ENCODE measurements around the gene LRSAM1. TPM values are rescaled to one million over a fixed set of nuclear protein-coding genes. Genes with fewer than 3 reads are reported as not detected.
A peak's percentile ranks its signal among the peaks of the same experiment; 100 is the strongest.

LRSAM1 gene
- total RNA-seq (ENCODE audit: unreplicated experiment), result 38.0 TPM
- long read RNA-seq, partial matches to known transcripts, result 1 of 9 reads
- long read RNA-seq, other reads (novel, unspliced or antisense), result 5 of 9 reads

- peak within 1 kb of the TSS; percentile 92 for H3K27ac Mint-ChIP-seq (ENCODE audit: unreplicated experiment)
- peaks cover 5% of the 10 kb centered on the region for H3K36me3 Mint-ChIP-seq (ENCODE audit: unreplicated experiment)
- peak within 1 kb of the TSS; percentile 98 for H3K4me3 Mint-ChIP-seq (ENCODE audit: unreplicated experiment)
- peaks cover 12% of the 10 kb centered on the region for H3K27me3 Mint-ChIP-seq (ENCODE audit: unreplicated experiment)
- TF ChIP-seq CTCF (IDR thresholded peaks at IDR 0.05; ENCODE audit: partially characterized antibody, unreplicated experiment), result no peak
- peaks cover 11% of the 10 kb centered on the region for H3K4me1 Mint-ChIP-seq (ENCODE audit: low read depth, unreplicated experiment)
- DNase-seq, result peak; percentile 99
- peaks cover 14% of the 10 kb centered on the region for H3K9me3 Mint-ChIP-seq (ENCODE audit: unreplicated experiment)
These were observed at the start of gene LRSAM1, which contains the start of gene RPL12 for GRCh38 chr9:127450830-127451607. Gene LRSAM1 (plus strand): TSS chr9:127451510. CDS start chr9:127454528, 3,018 bp downstream. Gene RPL12 (minus strand): TSS chr9:127451406. CDS start chr9:127451317, 89 bp downstream.

- Mint-ChIP-seq H3K4me1 (ENCODE audit: low read depth, unreplicated experiment) (peaks cover 14% of the 10 kb centered on the region), H3K9me3 (ENCODE audit: unreplicated experiment) (peaks cover 3% of the 10 kb centered on the region), H3K4me3 (ENCODE audit: unreplicated experiment) (no peak overlapping the region), H3K36me3 (ENCODE audit: unreplicated experiment) (no peaks in the 10 kb centered on the region), H3K27me3 (ENCODE audit: unreplicated experiment) (peaks cover 12% of the 10 kb centered on the region), H3K27ac (ENCODE audit: unreplicated experiment) (no peak overlapping the region)
- no peak for DNase-seq
- TF ChIP-seq CTCF (IDR thresholded peaks at IDR 0.05; ENCODE audit: partially characterized antibody, unreplicated experiment), result no peak
These were observed 48.8 kb upstream of the LRSAM1 start for GRCh38 chr9:127402401-127403090.

- no peak for TF ChIP-seq CTCF (IDR thresholded peaks at IDR 0.05; ENCODE audit: partially characterized antibody, unreplicated experiment)
- H3K27me3 Mint-ChIP-seq (ENCODE audit: unreplicated experiment), result peaks cover 9% of the 10 kb centered on the region
- no peak for DNase-seq
- H3K36me3 Mint-ChIP-seq (ENCODE audit: unreplicated experiment), result no peaks in the 10 kb centered on the region
- H3K4me3 Mint-ChIP-seq (ENCODE audit: unreplicated experiment), result no peak overlapping the region
- H3K27ac Mint-ChIP-seq (ENCODE audit: unreplicated experiment), result no peak overlapping the region
- H3K9me3 Mint-ChIP-seq (ENCODE audit: unreplicated experiment), result peaks cover 3% of the 10 kb centered on the region
- peaks cover 14% of the 10 kb centered on the region for H3K4me1 Mint-ChIP-seq (ENCODE audit: low read depth, unreplicated experiment)
These were observed 47.7 kb upstream of the LRSAM1 start for GRCh38 chr9:127403507-127404192.

GRCh38 chr9:127404631-127405030 is 46.7 kb upstream of the LRSAM1 start:
- H3K4me3 Mint-ChIP-seq (ENCODE audit: unreplicated experiment), result no peak overlapping the region
- H3K4me1 Mint-ChIP-seq (ENCODE audit: low read depth, unreplicated experiment), result peaks cover 14% of the 10 kb centered on the region
- H3K9me3 Mint-ChIP-seq (ENCODE audit: unreplicated experiment), result peaks cover 3% of the 10 kb centered on the region
- no peaks in the 10 kb centered on the region for H3K36me3 Mint-ChIP-seq (ENCODE audit: unreplicated experiment)
- peaks cover 6% of the 10 kb centered on the region for H3K27me3 Mint-ChIP-seq (ENCODE audit: unreplicated experiment)
- DNase-seq, result no peak
- H3K27ac Mint-ChIP-seq (ENCODE audit: unreplicated experiment), result no peak overlapping the region
- no peak for TF ChIP-seq CTCF (IDR thresholded peaks at IDR 0.05; ENCODE audit: partially characterized antibody, unreplicated experiment)

Measured in glutamatergic neuron (in vitro differentiated cells).